ENCODE results near the gene FLAD1.

FLAD1 gene

GRCh38 chr1:154982897-154983648, at the start of gene FLAD1:
FLAD1 (plus strand) TSS chr1:154983344; CDS start chr1:154983695, 351 bp downstream.
- DNase-seq (ENCODE audit: low spot score): peak; percentile 95

GRCh38 chr1:154934358-154934948, 48.7 kb upstream of the FLAD1 start:
- DNase-seq (ENCODE audit: low spot score): no peak

DNA sequence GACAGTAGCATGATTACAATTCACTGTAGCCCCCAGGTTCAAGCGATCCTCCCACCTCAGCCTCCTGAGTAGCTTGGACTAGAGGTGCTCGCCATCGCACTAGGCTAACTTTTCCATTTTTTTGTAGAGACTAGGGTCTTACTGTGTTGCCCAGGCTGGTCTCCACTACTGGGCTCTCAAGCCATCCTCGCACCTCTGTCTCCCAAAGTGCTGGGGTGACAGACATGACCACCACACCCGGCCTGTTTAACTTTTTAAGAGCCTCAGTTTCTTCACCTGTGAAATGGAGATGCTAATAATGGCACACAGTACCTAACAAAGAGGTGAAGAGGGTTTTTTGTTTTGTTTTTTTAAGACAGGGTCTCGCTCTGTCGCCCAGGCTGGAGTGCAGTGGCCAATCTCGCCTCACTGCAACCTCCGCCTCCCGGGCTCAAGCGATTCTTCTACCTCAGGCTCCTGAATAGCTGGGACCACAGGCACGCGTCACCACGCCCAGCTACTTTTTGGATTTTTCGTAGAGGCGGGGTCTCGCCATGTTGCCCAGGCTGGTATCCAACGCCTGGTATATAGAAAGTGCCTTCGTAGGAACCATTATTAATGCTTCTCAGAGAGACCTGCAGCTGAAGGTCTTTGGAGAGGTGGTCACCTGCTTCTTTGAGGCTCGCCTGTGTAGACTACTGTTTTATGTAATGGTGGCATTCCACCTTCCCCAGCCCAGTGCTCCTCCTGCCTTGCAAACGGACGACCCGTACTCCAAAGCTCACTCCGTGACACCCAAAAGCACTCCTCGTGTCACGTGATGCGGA, 47.2 kb upstream of the FLAD1 start:
- no peak for DNase-seq (ENCODE audit: low spot score)

- peak; percentile 94 for DNase-seq (ENCODE audit: low spot score)
These were observed 46.5 kb upstream of the FLAD1 start, which contains the start of gene PMVK for GRCh38 chr1:154936555-154937084. PMVK (minus strand) TSS chr1:154936719; CDS start chr1:154936685, 34 bp downstream.

DNA sequence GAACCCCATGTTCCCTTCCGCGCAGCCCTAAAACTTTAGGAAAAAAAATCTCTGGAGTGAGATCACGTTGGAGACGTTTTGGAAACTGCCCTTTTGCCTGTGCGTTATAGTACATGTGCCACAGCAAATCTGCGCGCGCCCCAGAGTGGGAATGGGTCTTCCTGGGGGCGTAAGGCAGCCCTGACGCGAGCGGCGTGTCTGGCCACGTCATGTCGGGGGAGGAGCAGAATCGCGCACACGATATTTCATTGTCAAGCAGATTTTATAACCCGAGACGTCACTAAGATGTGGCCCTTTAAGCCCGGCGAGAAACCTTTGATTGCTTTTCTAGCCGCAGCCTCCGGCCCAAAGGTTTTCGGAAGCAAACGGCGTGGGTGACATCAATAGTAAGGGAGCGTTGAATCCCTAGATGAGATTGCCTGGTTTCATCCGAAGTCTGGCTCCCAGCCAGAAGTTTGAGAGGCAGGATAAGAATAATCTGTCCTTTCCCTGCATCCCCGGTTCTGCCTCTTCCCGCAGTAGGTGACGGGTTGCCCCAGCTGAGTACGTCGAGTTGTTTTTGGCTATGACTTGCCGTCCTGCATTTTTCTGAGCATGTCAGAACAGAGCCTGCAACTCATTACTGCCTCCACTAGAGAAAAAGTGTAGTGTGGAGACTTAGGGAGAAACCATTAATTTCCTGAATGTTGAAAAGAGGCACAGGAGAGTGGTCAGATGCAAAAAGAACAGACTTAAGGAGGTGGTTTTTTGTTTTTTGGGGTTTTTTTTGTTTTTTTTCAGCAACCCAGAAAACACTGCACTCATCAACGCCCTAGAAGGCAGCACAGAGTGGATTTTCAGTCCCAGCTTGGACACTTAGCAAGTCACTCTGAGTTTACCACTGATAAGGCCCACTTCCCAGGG, 45.8 kb upstream of the FLAD1 start:
- peak; percentile 87 for DNase-seq (ENCODE audit: low spot score)

- DNase-seq (ENCODE audit: low spot score): no peak
These were observed 45.2 kb upstream of the FLAD1 start for GRCh38 chr1:154937988-154938386.

DNA sequence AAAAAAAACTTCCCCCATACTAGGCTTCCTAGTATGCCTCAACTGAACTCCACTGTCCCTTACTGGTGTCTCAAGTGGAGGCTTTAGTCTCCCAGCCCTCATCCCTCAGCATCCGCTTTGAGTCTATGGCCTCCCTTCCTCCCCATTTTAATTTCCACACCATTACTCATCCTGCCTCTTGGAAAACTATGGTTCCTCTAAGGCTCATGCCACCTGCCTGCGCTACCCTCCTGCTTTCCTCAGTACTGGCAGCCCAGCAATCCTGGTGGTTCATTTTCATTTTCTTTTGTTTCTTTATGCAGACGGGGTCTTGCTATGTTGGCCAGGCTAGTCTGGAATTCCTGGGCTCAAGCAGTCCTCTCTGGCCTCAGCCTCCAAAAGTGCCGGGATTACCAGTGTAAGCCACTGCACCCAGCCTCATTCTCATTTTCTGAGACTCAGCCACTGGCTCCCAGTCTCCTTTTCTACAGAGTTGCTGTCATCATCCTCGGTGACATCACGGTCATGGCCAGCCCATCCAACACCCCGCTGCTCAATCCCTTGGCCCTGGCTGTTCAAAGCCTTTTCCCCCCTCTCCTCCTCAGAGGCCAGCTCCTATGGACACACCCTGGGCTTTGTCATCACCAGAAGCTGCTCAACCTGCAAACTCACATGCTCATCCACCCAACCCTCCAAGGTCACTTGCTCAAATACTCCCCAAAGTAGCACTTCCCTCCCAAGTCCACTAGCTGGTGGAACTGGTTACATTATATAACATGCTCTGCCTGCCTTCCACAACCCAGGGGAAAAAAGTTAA, 44.3 kb upstream of the FLAD1 start:
- DNase-seq (ENCODE audit: low spot score): no peak

- no peak for DNase-seq (ENCODE audit: low spot score)
These were observed 43.0 kb upstream of the FLAD1 start for GRCh38 chr1:154940213-154940560.

- DNase-seq (ENCODE audit: low spot score): no peak
These were observed 42.4 kb upstream of the FLAD1 start for GRCh38 chr1:154940651-154941194.

- peak; percentile 33 for DNase-seq (ENCODE audit: low spot score)
These were observed 41.7 kb upstream of the FLAD1 start for GRCh38 chr1:154941333-154942013.

DNA sequence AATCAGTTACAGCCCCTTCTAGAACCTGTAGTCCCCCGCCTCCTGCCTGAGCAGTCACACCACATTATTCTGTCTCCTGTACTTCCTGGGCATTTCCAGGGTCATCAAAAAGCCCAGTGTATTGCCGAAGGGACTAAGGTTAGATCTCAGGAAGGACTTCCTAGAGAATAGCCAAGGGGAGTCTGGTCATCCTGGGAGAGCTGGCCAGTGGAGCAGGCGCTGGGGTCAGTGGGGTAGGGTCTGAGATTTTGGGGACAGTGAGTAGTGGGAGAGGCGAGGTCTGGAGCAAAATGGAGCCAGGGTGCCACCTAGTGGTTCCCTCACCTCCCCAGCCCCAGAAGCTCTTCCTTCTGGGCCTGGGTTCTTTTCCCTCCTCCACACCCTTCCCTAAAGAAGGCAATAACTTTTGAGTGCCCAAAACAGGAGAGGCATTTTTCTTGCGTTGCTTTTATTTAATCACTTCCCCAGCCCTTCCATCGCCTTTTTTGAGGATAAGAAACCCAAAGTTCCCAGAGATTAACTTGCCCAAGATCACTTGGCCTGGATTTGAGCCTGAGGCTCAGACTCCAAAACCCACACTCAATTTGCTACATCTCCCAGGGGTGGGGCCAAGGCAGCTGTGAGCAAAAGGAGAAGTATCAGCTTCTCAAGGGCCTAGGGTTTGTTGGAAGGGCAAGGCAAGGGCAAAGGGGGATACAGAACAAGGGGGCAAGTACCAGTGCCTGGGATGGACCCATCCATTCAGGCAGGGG, 39.3 kb upstream of the FLAD1 start:
- DNase-seq (ENCODE audit: low spot score): peak; percentile 76

GRCh38 chr1:154944401-154945159, 38.6 kb upstream of the FLAD1 start:
- no peak for DNase-seq (ENCODE audit: low spot score)

DNA sequence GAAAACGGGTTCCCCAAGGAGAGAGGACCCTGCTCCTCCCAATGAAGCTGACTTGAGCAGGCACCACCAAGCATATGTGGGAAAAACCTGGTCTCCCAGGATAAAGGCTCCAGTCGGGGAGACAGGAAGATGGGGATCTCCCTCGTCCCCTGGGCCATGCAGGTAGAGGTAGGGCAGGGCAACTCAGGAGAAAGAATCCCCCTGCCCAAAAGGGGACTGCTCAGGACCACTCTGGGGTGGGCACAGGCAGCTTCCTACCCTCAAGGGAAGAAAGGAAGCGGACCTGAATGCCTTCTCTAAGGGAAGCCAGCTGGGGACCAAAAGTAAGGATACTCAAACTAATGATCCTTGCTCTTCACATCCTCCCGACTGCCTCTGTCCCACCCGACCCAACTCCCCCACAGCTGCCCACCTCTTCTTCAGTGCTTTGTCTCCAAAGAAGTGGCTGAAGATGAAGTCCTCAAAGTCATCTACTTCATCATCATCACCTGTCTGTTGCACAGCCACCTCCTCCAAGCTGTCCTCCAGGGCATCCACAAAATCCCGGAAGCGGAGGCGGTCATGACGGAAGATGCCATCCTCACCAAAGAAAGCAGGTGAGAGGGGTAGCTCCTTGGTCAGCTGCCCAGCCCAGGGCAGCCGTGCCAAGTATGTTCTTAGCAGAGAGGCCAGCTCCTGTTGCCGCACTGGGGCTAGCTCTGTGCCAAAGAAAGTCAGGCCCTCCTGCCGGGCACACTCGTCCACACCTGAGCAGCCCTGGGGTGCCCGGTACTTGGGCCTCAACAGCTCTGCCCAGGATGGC, 37.8 kb upstream of the FLAD1 start:
- no peak for DNase-seq (ENCODE audit: low spot score)

DNA sequence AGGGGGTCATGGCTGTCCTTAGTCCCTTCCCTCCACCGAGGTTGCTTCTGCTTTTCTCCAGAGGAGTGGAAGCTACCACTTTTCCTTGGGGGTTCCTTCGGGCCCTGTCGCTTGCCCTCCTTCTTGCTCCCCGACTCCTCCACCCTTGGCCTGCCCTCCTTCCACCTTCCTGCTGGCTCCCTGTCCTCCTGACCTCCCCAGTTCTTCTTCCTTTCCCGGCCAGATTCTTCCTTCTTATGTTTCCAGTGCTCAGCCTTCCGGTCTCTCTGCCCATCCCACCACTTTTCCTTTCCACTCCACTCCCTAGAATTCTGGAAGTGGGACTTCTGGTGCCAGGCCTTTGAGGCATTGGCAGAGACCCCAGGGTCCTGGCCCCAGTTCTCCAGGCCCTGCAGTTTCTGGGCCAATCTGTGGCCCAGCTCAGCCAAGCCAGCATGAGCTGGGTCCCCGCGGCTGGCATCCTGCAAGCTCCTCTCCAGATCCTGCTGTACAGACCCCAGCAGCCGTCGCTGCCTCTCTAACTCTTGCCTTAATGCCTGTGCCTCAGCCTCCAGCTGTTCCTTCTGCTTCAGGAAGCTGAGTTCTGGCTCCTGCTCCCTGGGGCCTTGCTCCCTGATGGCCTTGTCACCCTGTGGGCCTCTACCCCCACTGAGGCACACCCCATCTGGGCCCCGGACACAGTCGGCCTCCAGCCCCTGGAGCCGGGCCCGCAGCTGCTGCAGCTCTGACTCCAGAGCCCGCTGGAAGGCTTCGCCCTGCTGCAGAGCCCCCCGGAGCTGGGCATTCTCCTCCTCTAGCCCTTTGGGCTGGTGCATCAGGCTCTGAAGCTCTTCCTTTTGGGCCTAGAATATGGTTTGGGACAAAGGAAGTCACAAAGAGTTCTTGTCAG, 36.9 kb upstream of the FLAD1 start:
- DNase-seq (ENCODE audit: low spot score): no peak

DNA sequence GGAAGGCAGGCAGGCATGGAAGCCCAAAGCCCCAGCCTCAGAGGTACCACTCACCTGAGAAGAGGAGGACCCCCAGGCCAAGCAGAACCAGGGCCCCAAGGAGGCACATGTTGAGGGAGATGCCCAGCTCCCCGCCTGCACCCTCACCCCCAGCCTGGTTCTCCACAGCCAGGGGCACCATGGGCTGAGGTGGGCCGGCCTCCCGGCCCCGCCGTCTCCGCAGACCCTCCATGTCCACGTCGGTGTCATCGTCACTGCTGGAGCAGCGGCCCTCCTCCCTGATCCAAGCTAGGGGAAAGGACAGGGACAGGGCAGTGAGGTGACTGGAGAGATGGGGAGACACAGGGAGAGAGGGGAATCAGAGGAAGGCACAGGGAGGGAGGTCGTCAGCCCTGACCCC, 35.1 kb upstream of the FLAD1 start:
- DNase-seq (ENCODE audit: low spot score): no peak

DNA sequence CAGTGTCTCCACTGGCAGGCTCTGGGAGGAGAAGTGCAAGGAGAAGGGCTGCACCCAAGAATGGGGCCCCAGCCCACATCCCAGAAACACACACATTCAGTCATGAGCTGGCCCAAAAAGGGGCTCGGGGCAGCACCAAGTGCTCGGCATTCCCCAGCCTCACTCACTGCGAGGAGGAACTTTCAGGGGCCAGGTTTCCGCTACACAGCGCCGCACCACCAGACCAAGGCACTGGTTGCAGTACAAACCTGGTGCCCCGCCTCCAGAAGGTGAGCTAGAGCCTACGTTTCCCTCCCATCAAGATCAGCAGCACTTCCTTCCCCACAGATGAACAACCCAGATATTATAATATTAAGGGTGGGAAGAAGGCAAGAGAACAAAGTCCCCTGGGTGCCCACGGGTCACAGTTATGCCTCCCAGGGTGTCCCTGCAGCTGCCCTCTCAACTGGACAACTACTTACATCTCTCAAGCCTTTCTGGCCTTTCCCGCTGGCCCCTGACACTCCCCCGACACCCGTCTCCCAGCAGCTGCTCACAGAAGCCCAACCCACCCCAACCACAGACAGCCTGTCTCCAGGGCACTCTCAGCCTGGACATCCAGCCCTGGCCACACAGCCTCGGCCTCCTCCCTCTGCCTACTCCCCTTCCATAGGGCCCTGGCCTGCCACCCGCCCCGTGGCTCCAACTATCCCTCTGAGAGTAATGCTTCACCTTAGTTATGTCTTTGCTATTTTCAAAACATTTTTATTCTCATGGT, 31.1 kb upstream of the FLAD1 start:
- DNase-seq (ENCODE audit: low spot score): no peak
